H1 (cell line): ENCODE measurements around the gene TMEM86B. TPM values are rescaled to one million over a fixed set of nuclear protein-coding genes. Genes with fewer than 3 reads are reported as not detected.

Source experiments
- CHD7 ChIP-seq: fragments of 300-600 bp; sonication (generic); IDR thresholded peaks from 2 replicates; pipeline ENCODE4 v1.7.1; 2012; ENCODE audit warnings: low read length, moderate library complexity, mild to moderate bottlenecking, inconsistent platforms; ENCODE audit not compliant: insufficient replicate concordance
- EGR1 ChIP-seq: IDR thresholded peaks from 2 replicates; pipeline ENCODE4 v1.6.1; 2011; ENCODE audit warnings: low read depth, low read length, borderline replicate concordance
- HDAC6 ChIP-seq: IDR thresholded peaks from one replicate; pipeline ENCODE4 v1.7.1; 2012; ENCODE audit warnings: low read depth, mild to moderate bottlenecking, inconsistent platforms, low read length, moderate library complexity
- POU5F1 ChIP-seq: IDR thresholded peaks from 2 replicates; pipeline ENCODE4 v1.6.1; 2011; ENCODE audit warnings: low read depth, mild to moderate bottlenecking, low read length, moderate library complexity
- RXRA ChIP-seq: IDR thresholded peaks from 2 replicates; pipeline ENCODE4 v1.6.1; 2011; ENCODE audit warnings: low read depth, mild to moderate bottlenecking, low read length, moderate library complexity; ENCODE audit not compliant: insufficient read depth
- SIRT6 ChIP-seq: IDR thresholded peaks from one replicate; pipeline ENCODE4 v1.7.1; 2012; ENCODE audit warnings: low read length, inconsistent platforms
- SIX5 ChIP-seq: IDR thresholded peaks from 2 replicates; pipeline ENCODE4 v1.6.1; 2011; ENCODE audit warnings: mild to moderate bottlenecking, low read depth, low read length
- polyA plus RNA-seq, 7 experiments: library from polyadenylated mRNA; depleted of rRNA in 3 of 7; stranded (reverse) in 5 of 7; unstranded in 2 of 7; fragments of >200 nt in 5 of 7; fragments of 200-250 nt in 2 of 7; gene quantifications; 1 replicate in 5 of 7; 2 replicates in 1 of 7; 4 replicates in 1 of 7; pipeline versions ENCODE4 v1.2.1 to v1.2.3, GENCODE V29; 2011 to 2013; ENCODE audit warnings: missing spikeins in 2 of 7, mixed read lengths in 2 of 7
- total RNA-seq: library from RNA; stranded (reverse); fragmentation: NEBNext Ultra II Directional; extraction: Animal tissue kit (Norgen Biotek cat#: 25700); gene quantifications from 2 replicates; pipeline ENCODE4 v1.2.1, GENCODE V29; 2021
- TF ChIP-seq, protein P1 (sequence below): IDR thresholded peaks from 2 replicates; pipeline ENCODE4 v1.6.1; 2012; ENCODE audit warnings: low read length, inconsistent platforms

Gene TMEM86B
- total and polyA plus RNA-seq, 2 of the 8 experiments (the other 6 are each of a cell fraction or from before 2014, with no cell fraction given), result 2.0 to 2.9 TPM

GRCh38 chr19:55232286-55232602 lies 3.7 kb upstream of the TMEM86B start (continued):
- TF ChIP-seq CHD7 (no peak), RXRA (no peak), POU5F1 (no peak), SIX5 (no peak), EGR1 (no peak), HDAC6 (no peak), SIRT6 (no peak)
- TF ChIP-seq, protein P1, sequence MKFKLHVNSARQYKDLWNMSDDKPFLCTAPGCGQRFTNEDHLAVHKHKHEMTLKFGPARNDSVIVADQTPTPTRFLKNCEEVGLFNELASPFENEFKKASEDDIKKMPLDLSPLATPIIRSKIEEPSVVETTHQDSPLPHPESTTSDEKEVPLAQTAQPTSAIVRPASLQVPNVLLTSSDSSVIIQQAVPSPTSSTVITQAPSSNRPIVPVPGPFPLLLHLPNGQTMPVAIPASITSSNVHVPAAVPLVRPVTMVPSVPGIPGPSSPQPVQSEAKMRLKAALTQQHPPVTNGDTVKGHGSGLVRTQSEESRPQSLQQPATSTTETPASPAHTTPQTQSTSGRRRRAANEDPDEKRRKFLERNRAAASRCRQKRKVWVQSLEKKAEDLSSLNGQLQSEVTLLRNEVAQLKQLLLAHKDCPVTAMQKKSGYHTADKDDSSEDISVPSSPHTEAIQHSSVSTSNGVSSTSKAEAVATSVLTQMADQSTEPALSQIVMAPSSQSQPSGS, result no peak
